ENCODE results near the gene EXD3.

The EXD3 gene

GRCh38 chr9:137397675-137398423 lies 25.1 kb downstream of the EXD3 start:
- no peak for TF ChIP-seq POLR2A (IDR thresholded peaks at IDR 0.05; ENCODE audit: low read length)
- no peak for TF ChIP-seq GATA1 (IDR thresholded peaks at IDR 0.05; ENCODE audit: low read depth, low read length)
- no peak for DNase-seq

- DNase-seq: no peak
- TF ChIP-seq GATA1 (IDR thresholded peaks at IDR 0.05; ENCODE audit: low read depth, low read length) (no peak), POLR2A (IDR thresholded peaks at IDR 0.05; ENCODE audit: low read length) (no peak)
These were observed 26.2 kb downstream of the EXD3 start for GRCh38 chr9:137396634-137397367.

- no peak for TF ChIP-seq GATA1 (IDR thresholded peaks at IDR 0.05; ENCODE audit: low read depth, low read length)
- TF ChIP-seq POLR2A (IDR thresholded peaks at IDR 0.05; ENCODE audit: low read length): no peak
- DNase-seq: no peak
These were observed 26.7 kb downstream of the EXD3 start for GRCh38 chr9:137396227-137396626.

GRCh38 chr9:137395666-137396010 lies 27.3 kb downstream of the EXD3 start:
- DNase-seq: no peak
- TF ChIP-seq POLR2A (IDR thresholded peaks at IDR 0.05; ENCODE audit: low read length) (no peak), GATA1 (IDR thresholded peaks at IDR 0.05; ENCODE audit: low read depth, low read length) (no peak)

- no peak for DNase-seq
These were observed 27.9 kb downstream of the EXD3 start for GRCh38 chr9:137394866-137395665.

GRCh38 chr9:137393176-137394150 lies 29.5 kb downstream of the EXD3 start:
- TF ChIP-seq GATA1 (IDR thresholded peaks at IDR 0.05; ENCODE audit: low read depth, low read length) (no peak), POLR2A (IDR thresholded peaks at IDR 0.05; ENCODE audit: low read length) (no peak)
- DNase-seq: no peak

More at GRCh38 chr9:137394866-137395665, 27.9 kb downstream of the EXD3 start:
- TF ChIP-seq POLR2A (IDR thresholded peaks at IDR 0.05; ENCODE audit: low read length) (no peak), GATA1 (IDR thresholded peaks at IDR 0.05; ENCODE audit: low read depth, low read length) (no peak)

- TF ChIP-seq GATA1 (IDR thresholded peaks at IDR 0.05; ENCODE audit: low read depth, low read length) (no peak), POLR2A (IDR thresholded peaks at IDR 0.05; ENCODE audit: low read length) (no peak)
- DNase-seq: no peak
These were observed 30.5 kb downstream of the EXD3 start for GRCh38 chr9:137392232-137393007.

- no peak for TF ChIP-seq POLR2A (IDR thresholded peaks at IDR 0.05; ENCODE audit: low read length)
- no peak for TF ChIP-seq GATA1 (IDR thresholded peaks at IDR 0.05; ENCODE audit: low read depth, low read length)
- no peak for DNase-seq
These were observed 31.6 kb downstream of the EXD3 start for GRCh38 chr9:137391411-137391754.

- no peak for TF ChIP-seq GATA1 (IDR thresholded peaks at IDR 0.05; ENCODE audit: low read depth, low read length)
- TF ChIP-seq POLR2A (IDR thresholded peaks at IDR 0.05; ENCODE audit: low read length): no peak
These were observed 32.2 kb downstream of the EXD3 start for GRCh38 chr9:137390553-137391410.

GRCh38 chr9:137389428-137389746 lies 33.6 kb downstream of the EXD3 start:
- DNase-seq: no peak
- TF ChIP-seq POLR2A (IDR thresholded peaks at IDR 0.05; ENCODE audit: low read length) (no peak), GATA1 (IDR thresholded peaks at IDR 0.05; ENCODE audit: low read depth, low read length) (no peak)

More at GRCh38 chr9:137390553-137391410, 32.2 kb downstream of the EXD3 start:
- no peak for DNase-seq

GRCh38 chr9:137388589-137389427 lies 34.2 kb downstream of the EXD3 start:
- TF ChIP-seq GATA1 (IDR thresholded peaks at IDR 0.05; ENCODE audit: low read depth, low read length) (no peak), POLR2A (IDR thresholded peaks at IDR 0.05; ENCODE audit: low read length) (no peak)
- DNase-seq: peak; percentile 73 to 91
